GM18508 (cell line): ENCODE data around the gene ARAP1.

Experiments used
- ATAC-seq: cut with Tn5 transposase; IDR thresholded peaks from one replicate; pipeline ENCODE4 v1.9.1; 2021; ENCODE audit warnings: moderate number of reproducible peaks; ENCODE audit not compliant: insufficient read depth, unreplicated experiment

The ARAP1 gene

DNA sequence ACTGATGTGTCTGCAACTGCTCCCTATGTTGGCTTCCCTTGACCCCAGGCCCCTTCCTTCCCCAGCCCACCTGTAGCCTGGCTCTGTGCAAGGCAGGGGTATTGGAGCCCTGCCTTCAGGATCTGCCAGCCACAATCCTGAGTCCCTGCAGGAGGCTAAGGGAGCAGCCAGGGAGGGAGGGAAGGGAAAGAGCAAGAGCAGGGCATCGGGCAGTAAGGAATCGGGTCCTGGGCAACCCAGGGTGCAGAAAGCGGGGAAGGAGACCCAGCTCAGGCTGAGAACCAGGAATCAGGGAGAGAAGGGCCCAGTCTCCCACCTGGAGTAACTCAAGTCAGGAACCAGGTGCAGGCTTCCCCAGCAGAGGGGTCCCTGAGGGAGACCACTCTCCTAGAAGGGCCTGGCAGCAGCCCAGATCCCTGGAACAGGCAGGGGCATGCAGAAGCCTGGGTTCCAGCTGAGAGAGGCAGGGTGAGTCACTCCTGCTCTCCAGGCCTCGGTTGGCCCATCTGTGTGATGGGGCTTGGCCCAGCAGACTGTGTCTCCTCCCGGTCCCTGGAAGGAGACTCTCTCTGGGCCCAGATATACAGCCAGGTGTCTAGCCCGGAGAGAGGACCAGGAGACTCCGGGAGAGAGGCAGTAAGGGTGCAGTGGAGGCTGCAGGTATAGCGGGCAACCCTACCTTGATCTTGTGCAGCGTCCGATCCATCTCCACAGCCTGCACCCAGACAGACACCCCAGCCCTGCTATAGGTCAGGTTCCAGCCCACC is 28.3 kb upstream of the ARAP1 start:
- no peak for ATAC-seq

DNA sequence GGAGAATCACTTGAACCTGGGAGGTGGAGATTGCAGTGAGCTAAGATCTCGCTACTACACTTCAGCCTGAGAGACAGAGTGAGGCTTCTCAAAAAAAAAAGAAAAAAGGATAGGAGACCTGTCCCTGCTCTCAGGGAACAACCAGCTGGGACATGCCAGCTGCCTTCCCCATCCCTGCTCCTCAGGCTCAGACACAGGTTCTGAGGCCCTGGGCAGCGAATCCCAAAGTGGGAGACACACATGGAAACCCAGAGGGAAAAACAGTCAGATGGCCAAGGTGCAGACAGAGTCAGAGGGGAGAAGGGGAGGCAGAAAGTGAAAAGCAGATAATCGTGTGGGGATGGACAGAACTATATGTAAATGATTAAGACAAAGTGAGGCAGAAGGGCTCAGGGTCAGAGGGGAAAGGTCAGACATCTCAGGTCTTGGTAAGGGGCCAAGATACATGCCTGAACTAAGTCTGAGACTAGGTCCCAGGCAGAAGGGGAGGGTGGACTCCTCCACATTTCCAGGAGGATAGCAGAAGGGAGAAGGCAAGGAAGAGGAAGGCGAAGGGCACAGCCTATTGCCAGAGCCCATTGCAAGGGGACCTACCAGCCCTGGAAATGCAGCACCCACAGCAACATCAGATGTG is 27.4 kb upstream of the ARAP1 start:
- ATAC-seq, result no peak

DNA sequence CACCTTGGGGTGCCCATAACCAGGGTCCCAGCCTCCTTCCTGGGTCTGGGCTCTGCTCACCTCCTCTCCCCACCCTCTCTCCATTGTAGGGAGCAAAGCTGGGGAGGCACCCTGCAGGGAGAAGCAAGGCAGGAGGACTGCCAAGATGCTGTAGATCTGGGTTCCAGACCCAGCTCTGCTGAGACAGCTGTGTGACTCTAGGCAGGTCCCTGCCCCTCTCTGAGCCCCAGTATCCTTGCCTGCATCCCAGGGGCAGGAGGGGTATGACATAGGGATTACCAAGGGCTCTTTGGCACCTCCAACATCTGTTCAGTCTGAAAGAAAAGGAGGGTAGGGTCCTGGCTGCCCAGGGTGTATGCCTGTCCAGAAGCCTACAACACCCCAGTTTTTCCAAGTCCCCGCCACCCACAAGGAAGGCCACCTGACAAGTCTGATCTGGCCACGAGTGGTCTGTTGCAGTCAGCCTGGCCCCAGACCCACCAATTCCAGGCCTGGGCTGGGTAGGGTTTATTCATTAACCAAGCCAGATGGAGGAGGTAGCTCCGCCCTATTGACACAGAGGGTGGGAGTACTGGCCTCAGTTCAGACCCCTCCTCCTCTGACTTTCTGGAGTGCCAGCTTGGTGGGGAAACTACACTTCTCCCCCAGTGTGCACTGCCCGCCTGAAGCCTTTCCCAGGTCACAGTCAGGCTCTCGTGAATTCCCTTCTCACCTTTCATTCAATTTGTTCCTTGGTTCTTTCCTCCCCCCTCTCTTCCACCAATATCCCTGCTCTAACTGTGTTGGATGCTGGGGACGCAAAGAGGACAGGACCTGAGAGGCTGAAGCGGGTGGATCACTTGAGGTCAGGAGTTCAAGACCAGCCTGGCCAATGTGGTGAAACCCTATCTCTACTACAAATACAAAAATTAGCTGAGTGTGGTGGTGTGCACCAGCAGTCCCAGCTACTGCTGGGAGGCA is 26.6 kb upstream of the ARAP1 start:
- no peak for ATAC-seq

DNA sequence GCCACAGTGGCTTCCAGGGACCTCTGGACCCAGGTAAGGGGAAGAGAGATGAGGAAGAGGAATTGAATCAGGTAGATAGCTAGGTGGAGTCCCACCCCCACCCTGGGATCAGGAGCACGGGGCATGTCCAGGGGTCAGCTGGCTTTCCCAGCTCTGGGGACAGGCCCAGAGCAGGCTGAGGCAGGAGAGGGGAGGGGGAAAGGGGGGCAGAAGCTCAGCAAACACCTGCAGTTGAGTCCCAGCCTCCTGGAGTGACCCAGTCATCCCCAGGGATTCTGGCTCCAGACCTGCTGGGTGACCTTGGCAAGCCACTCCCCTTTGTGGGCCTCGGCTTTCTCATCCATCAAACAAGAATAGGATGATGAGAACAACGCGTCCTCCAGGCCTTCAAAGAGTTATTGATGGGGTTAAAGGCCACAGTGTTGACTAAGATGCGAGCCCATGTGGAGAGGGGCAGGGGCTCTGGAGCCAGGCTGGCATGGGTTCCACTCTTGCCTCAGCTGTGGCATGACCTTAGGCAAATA is 25.6 kb upstream of the ARAP1 start:
- ATAC-seq, result no peak

DNA sequence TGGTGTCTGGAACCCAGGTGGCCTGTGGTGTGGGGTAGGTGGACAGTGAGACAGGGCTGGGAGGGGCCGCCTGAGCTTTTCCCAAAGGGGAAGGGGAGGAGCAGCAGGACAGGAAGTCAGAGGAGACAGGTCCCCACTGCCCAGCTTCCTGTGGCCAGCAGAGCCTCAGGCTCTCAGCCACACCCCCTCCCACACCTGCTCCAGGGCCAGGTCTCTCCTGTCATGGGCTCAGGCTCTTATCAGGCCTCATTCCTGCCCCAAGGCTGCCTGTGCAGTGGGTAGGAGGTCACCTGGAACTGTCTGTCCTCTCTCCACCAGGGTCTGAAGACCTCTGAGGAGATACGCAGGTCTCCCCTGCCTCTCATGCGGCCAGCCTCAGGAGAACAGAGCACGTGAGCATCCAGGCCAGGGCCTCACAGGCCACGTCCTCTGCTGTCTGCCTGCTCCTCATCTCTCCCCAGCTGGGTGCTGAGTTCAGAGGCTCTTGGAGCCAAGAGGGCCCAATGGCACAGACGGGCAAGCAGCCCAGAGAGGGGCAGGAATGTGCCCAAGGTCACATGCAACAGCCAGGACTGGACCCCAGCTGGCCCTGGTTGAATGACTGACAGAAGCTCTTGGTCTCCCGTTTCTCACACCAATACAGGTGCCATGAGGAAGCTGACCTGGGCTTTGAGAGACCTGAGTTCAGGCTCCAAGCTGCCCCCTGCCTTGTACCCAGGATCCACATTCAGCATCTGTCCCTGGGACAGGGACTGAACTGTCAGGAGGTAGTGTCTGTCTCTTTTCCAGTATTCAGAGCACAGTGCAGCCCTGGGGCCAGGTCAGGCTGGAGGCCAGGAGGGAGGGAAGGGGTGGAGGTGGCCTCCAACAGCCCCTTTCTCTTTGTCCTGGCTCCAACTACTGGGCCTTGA is 24.9 kb upstream of the ARAP1 start:
- ATAC-seq, result no peak

DNA sequence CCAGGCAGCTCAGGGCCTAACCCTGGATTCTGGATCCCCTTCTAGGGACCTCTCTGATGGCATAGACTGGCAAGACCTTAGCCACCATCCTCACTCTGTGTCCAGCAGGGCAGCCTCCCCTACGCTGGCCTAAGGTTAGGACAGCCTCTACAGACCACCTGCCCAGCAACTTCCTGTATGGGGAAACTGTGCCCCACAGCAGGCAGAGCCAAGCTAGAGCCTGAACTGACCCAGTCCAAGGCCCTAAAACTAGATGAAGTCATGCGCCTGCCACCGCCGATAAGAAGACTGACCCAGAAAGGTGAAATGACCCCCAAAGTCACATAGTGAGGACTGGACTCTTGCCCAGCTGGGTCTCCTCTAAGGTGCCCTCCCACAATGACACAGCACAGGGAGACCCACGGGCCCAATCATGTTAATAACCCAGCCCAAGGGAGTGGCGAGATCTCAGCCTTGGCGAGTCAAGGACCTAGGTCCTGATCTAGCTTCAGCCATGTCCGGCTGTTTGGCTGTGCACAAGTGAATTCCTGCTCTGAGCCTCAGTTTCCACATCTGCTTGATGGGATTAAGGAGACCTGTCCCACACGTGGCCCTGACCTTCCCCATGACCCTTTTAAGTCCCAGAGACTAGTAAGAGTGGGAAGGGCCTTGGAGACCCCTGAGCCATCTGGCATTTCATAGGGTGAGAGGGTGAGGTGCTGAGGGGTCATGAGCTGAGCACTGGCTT is 24.1 kb upstream of the ARAP1 start:
- ATAC-seq, result no peak

DNA sequence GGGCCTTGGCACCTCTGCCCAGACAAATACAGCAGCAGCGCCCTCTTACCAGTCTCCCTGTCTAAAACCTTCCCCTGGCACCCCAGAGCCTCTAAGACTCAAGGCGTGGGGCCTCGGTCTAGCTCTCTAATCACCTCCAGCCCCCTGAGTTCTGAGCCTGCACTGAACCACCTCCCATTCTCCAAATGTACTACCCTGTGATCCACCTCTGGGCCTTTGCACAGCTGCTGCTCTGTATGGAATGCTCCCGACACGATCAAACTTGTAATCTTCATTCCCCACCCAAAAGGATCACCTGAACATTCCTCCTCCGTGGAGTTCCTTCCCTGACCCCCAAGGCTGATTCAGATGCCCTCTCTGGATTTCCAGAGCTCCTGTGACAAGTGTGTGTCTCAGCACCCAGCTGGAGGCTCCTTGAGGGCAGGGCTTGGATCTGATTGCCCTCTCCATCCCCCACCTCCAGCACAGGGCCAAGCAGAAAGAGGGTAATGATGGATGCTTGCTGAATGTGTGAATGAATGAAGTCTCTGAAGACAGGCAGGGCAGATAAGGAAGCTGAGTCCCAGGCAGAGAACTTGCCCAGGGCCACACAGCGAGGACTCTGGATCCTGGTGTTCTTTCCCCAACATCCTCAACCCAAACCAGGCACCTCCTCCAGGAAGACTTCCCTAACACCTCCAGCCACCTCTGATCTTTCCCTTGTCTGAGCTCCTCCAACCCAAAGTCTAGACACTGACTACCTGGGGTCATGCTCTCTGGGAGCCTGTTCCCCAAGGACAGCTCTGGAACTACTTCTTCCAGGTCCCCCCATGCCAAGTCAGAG is 23.3 kb upstream of the ARAP1 start:
- ATAC-seq, result no peak

DNA sequence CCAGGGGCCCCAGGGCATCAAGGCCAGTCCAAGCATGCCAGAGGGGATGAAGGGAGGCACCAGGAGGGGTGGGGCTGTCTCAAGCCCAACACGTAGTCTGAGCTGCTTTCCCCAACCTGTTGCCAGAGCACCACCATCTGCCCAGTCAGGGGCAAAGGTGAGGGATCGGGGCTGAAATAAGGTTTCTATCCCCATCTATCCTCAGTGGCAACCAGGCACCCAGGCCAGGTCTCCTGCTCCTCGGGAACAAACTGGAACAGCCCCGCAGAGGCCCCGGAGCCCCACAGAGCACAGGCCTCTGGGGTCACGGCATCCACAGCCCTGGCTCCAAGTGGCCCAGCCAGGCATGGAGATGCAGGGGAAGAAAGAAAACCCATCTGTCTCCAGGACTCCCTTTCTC is 22.3 kb upstream of the ARAP1 start:
- ATAC-seq, result no peak

DNA sequence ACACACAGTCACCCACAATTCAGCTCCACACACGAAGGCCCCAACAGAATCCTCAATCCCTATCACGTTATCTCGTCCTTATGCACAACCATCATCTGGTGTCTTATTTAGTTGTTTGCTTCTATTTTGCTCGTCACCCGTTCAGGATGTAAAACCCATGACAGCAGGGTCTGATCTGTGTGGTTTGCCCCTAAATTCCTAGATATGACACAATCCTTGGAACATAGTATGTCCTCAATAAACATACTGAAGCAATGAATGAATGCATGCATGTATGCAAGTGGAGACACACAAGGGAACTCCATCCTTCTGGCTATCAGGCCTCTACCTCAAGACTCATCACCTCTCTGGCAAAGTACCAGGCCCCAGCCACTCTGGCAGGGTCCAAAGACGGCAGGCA is 21.5 kb upstream of the ARAP1 start:
- no peak for ATAC-seq

DNA sequence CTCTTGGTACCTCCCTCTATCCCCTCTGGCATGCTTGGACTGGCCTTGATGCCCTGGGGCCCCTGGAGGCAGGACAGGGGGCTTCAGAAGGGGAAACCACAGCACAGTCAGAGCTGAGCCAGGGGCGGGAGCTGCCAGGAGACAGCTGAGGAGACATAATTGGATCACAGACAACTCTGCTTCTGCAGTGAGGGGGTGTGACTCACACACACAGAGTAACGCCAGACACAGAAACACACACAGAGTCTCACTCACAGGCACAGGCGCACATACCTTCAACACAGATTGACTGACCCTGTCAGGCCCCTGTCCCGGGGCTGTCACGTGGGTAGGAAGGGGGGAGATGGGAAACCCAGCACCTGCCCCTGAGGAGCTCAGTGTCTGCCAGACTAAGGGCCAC is 21.1 kb upstream of the ARAP1 start:
- no peak for ATAC-seq

DNA sequence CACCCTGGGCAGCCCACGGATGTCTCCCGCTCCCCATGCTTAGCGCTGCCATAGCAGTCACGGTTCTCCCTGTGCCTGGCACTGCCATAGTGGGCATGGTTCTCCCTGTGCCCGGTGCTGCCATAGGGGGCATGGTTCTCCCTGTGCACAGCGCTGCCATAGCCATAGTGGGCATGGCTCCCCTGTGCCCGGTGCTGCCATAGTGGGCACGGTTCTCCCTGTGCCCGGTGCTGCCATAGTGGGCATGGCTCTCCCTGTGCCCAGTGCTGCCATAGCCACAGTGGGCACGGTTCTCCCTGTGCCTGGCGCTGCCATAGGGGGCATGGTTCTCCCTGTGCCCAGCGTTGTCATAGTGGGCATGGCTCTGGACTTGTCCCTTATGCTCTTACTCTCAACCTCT is 19.9 kb upstream of the ARAP1 start:
- ATAC-seq, result no peak

DNA sequence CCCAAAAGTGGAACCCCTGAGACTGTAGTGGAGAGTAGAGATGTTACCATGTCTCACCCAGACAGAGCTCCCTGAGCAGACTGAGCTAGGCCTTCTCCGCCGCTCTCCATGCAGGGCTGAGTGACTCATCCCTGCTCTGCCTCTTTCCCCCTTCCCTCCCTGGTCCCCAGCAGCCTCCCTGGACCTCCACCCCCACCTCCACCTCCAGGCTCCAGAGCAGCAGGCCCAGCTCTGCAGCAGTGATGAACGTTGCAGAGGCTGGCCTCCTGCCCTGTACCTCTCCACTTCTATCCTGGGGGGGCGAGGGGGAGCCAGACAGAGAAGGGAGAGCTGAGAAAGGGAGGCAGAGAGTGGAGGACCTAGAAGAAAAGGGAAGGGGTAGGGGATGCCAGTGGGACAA is 19.3 kb upstream of the ARAP1 start:
- ATAC-seq, result no peak

DNA sequence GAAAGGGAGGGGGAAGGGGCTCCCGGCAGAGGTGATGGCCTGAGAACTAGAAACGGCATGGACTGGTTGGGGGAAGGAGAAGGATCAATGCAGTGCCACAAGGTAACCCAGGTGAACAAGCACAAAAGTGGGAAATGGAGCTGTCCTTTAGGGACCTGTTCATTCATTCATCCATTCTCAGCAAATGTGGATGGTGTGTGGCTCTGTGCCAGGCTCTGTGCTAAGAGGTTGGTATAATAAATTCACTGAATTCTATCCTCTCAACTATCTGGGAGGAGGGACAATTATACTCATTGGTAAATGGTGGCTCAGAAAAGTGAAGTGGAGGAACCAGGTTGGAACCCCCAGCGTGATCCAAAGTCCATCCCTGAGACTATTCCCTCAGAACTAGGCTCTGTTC is 18.6 kb upstream of the ARAP1 start:
- ATAC-seq, result no peak

DNA sequence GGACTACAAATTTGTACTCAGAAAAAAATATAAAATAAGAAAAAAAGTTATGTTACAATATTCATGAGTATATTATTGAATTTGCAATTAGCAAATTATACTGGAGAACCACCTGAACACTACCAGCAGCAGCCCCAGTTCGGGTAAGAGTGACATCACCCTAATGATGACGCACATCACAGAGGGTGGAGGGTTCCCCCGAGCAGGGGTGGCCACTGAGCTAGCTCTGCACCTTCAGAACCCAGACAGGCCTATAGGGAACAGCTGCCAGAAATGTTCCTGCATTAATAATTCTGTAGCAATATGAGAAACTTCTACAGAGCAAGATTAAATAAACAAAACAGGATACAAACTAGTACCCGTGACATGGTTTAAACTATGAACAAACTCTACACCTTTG is 17.5 kb upstream of the ARAP1 start:
- ATAC-seq, result no peak

DNA sequence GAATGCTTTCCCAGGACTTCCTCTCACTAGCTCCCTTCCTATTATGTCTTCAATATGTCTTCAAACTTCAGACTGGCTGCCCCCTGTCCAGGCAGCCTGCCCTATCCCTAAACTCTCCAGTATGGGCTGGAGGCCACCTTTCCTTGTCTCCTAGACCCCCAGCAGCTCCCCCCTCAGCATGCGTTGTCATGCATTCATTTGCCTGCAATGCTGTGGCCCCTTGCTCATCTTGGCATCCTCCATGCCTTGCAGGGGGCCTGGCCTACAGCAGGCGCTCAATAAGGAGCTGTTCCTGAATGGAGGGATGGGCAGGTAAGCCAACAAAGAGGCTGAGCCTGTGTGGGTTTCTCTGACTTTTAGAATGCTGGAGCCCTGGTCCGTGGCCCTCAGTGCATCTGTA is 16.4 kb upstream of the ARAP1 start:
- no peak for ATAC-seq

DNA sequence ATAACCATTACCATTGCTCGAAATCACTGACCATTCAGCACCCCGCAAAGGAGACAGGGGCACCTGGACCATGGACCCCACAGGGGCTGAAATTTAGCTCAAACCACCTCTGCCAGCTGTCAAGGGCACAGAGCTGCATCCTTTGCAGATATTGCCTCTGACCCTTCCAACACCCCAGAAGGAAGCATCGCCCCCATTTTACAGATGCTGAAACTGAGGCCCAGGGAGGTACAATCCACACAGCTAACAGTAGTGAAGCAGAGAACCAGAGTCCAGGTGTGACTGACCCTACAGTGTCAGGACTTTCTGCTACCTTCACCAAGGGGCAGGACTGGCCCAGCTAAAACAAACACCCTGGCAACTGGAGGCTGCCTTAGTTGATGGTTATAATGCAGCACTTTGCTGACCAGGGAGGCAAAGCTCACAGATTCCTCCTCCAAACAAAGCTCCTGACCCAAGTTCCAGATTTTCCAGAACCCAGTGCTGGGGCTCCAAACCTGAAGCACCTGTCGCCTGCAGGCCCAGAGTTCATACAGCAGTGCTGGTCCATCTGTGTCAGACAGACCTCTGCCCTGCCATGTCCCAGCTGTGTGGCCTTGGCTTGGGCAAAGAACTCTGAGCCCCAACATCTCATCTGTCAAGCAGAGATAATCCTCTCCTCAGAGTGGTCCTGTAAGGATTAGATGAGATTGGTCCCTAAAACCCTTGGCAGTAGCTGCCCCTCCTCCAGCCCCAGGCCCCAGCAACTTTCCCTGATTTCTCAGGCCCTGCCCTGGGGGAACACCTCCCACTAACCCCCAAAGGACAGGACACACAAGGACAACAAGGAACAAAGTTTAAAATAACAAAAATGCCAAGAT is 15.2 kb upstream of the ARAP1 start:
- no peak for ATAC-seq

DNA sequence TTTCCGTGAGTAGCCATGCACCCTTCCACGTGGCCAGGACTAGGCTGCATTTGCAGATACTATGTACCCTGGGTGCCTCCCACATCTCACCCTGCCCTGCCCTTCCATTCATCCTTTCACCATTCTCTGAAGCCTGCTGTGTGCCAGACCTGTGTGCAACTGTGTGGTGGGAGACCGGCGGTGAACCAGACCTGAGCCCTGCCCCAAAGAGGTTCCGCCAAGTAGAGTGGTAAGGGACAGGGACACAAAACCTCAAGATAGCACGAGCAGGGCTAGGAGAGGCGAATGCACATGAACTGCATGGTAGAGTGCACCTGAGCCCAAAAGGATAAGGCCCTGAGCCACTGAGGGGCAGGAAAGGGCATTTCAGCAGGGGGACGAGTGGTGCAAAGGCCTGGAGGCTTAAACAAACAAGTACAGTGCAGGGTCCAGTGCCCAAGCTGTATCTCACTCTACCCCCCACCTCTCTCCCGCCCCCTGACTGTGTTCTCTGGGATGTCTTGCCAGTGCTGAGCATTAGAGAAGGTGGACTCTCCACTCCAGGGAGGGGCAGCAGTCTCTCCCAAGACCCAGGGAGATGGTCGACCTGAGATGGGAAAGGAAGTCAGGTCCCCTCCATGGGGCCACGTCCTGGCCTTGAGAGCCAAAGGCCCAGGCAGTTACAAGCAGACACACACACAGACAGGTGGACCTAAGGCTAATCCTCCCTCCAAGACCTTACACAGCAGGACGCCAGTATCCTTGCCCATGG is 14.1 kb upstream of the ARAP1 start:
- ATAC-seq, result no peak
